SK-N-SH (cell line): ENCODE data around the gene NEK6. TPM values are rescaled to one million over a fixed set of nuclear protein-coding genes. Genes with fewer than 3 reads are reported as not detected.

Source experiments
- CTCF ChIA-PET: fragments of 300-600, 350-600 bp; formaldehyde crosslinking; extraction: SDS; loops from one replicate; lab custom pipeline; 2021; lab: Yijun Ruan, JAX
- POLR2A ChIA-PET: fragments of 350-600 bp; sonication (Branson Sonifier 250); formaldehyde crosslinking; extraction: SDS; loops from one replicate; lab custom pipeline; 2020; ENCODE audit warnings: antibody characterized with exemption, inconsistent platforms; lab: Yijun Ruan, JAX
- DNase-seq: peaks from one replicate; pipeline ENCODE4 v3.0.0; 2012
- H2AFZ ChIP-seq: fragments of 200-600 bp; sonication (generic); 2 replicates; pipeline ENCODE4 v1.8.1; 2016; ENCODE audit warnings: antibody characterized with exemption, mild to moderate bottlenecking, low read depth
- H3F3A ChIP-seq: fragments of 200-600 bp; sonication (generic); replicated peaks from 2 replicates; pipeline ENCODE3; 2016; ENCODE audit warnings: antibody characterized with exemption, mild to moderate bottlenecking; ENCODE audit not compliant: insufficient read depth
- H3K27ac ChIP-seq, 2 experiments: fragments of 200-500 bp in 1 of 2; fragments of 200-600 bp in 1 of 2; sonication (Bioruptor generic) in 1 of 2; sonication (generic), shearing (Covaris generic) in 1 of 2; 2 replicates each; pipeline versions ENCODE4 v1.5.1 to v1.6.1; 2014 to 2016; ENCODE audit warnings: low read depth in 2 of 2, inconsistent platforms in 1 of 2, low read length in 1 of 2, mild to moderate bottlenecking in 1 of 2, mixed read lengths in 1 of 2
- H3K27me3 ChIP-seq: fragments of 200-600 bp; sonication (generic), shearing (Covaris generic); 2 replicates; pipeline ENCODE4 v1.6.1; 2016; ENCODE audit warnings: mixed run types; ENCODE audit not compliant: insufficient read depth
- H3K36me3 ChIP-seq, 2 experiments: fragments of 200-500 bp in 1 of 2; fragments of 200-600 bp in 1 of 2; sonication (Bioruptor generic) in 1 of 2; sonication (generic) in 1 of 2; replicated peaks in 1 of 2; 2 replicates each; pipeline versions ENCODE3 to v1.5.1; 2014 to 2016; ENCODE audit warnings: low read length in 1 of 2, mild to moderate bottlenecking in 1 of 2; ENCODE audit not compliant: insufficient read depth in 2 of 2, control insufficient read depth in 1 of 2
- H3K4me1 ChIP-seq, 2 experiments: fragments of 200-500 bp in 1 of 2; fragments of 200-600 bp in 1 of 2; sonication (Bioruptor generic) in 1 of 2; sonication (generic), shearing (Covaris generic) in 1 of 2; 2 replicates each; pipeline versions ENCODE4 v1.5.1 to v1.6.1; 2014 to 2016; ENCODE audit warnings: low read depth in 1 of 2, low read length in 1 of 2, mixed run types in 1 of 2; ENCODE audit not compliant: insufficient read depth in 2 of 2, control insufficient read depth in 1 of 2
- H3K4me2 ChIP-seq: fragments of 200-600 bp; sonication (generic), shearing (Covaris generic); 2 replicates; pipeline ENCODE4 v1.6.1; 2017; ENCODE audit warnings: mixed run types
- H3K4me3 ChIP-seq, 2 experiments: fragments of 200-500 bp in 1 of 2; fragments of 200-600 bp in 1 of 2; sonication (Bioruptor generic) in 1 of 2; sonication (generic), shearing (Covaris generic) in 1 of 2; 2 replicates each; pipeline versions ENCODE4 v1.5.1 to v1.8.1; 2014 to 2016; ENCODE audit warnings: low read depth in 2 of 2, inconsistent platforms in 1 of 2, low read length in 1 of 2, mild to moderate bottlenecking in 1 of 2, mixed read lengths in 1 of 2, moderate library complexity in 1 of 2
- H3K79me2 ChIP-seq: fragments of 200-600 bp; sonication (generic); 2 replicates; pipeline ENCODE4 v1.8.1; 2017; ENCODE audit warnings: mild to moderate bottlenecking; ENCODE audit not compliant: insufficient read depth
- H3K9ac ChIP-seq: fragments of 200-600 bp; sonication (generic); 2 replicates; pipeline ENCODE4 v1.6.1; 2017; ENCODE audit warnings: mixed run types
- H3K9me2 ChIP-seq: fragments of 200-600 bp; sonication (generic); 2 replicates; pipeline ENCODE4 v1.6.1; 2017; ENCODE audit warnings: mixed run types
- H3K9me3 ChIP-seq: fragments of 200-600 bp; sonication (generic); 2 replicates; pipeline ENCODE4 v1.6.1; 2017; ENCODE audit warnings: mixed run types, mild to moderate bottlenecking, moderate library complexity
- H4K20me1 ChIP-seq: fragments of 200-600 bp; sonication (generic); 2 replicates; pipeline ENCODE4 v1.6.1; 2017; ENCODE audit warnings: mild to moderate bottlenecking, mixed run types; ENCODE audit not compliant: insufficient read depth
- EP300 ChIP-seq, 2 experiments: IDR thresholded peaks; 2 replicates each; pipeline versions ENCODE4 v1.4.0 to v1.6.1; 2012; ENCODE audit warnings: borderline replicate concordance in 1 of 2, low read depth in 1 of 2, low read length in 1 of 2
- EZH2phosphoT487 ChIP-seq: fragments of 200-600 bp; sonication (generic); IDR thresholded peaks from 2 replicates; pipeline ENCODE4 v1.6.1; 2017; ENCODE audit warnings: low read depth, mixed run types, mild to moderate bottlenecking, antibody characterized with exemption, moderate library complexity, borderline replicate concordance
- FOXJ3 ChIP-seq: sonication (generic); formaldehyde crosslinking; IDR thresholded peaks from 2 replicates; pipeline ENCODE4 v1.5.1; 2020; ENCODE audit warnings: mild to moderate bottlenecking, missing genetic modification reagents
- GABPA ChIP-seq: IDR thresholded peaks from 2 replicates; pipeline ENCODE4 v1.4.0; 2012; ENCODE audit warnings: low read depth, mild to moderate bottlenecking
- GATA2 ChIP-seq: sonication (generic); formaldehyde crosslinking; IDR thresholded peaks from 2 replicates; pipeline ENCODE4 v1.5.0; 2020; ENCODE audit warnings: mild to moderate bottlenecking, missing genetic modification reagents
- POLR2AphosphoS5 ChIP-seq: IDR thresholded peaks from 2 replicates; pipeline ENCODE4 v1.6.1; 2012; ENCODE audit warnings: low read depth, low read length
- RAD21 ChIP-seq: IDR thresholded peaks from 2 replicates; pipeline ENCODE4 v1.6.1; 2012; ENCODE audit warnings: mild to moderate bottlenecking, low read length
- RCOR1 ChIP-seq: fragments of 150-350 bp; IDR thresholded peaks from 2 replicates; pipeline ENCODE4 v1.6.1; 2017; ENCODE audit warnings: antibody characterized with exemption, low read length
- RXRA ChIP-seq: IDR thresholded peaks from 2 replicates; pipeline ENCODE4 v1.4.0; 2012; ENCODE audit warnings: low read depth, mild to moderate bottlenecking, borderline replicate concordance
- SIN3A ChIP-seq: IDR thresholded peaks from 2 replicates; pipeline ENCODE4 v1.6.1; 2012; ENCODE audit warnings: low read depth, mild to moderate bottlenecking, low read length, moderate library complexity, borderline replicate concordance
- TAF1 ChIP-seq: IDR thresholded peaks from 2 replicates; pipeline ENCODE4 v1.6.1; 2012; ENCODE audit warnings: low read depth, mild to moderate bottlenecking, low read length, moderate library complexity, borderline replicate concordance
- TCF12 ChIP-seq: IDR thresholded peaks from 2 replicates; pipeline ENCODE4 v1.4.0; 2012
- TEAD4 ChIP-seq: IDR thresholded peaks from 2 replicates; pipeline ENCODE4 v1.4.0; 2012; ENCODE audit warnings: mild to moderate bottlenecking, borderline replicate concordance; ENCODE audit not compliant: insufficient read depth
- WGBS: methylation state at CpG from one replicate; pipeline ENCODE4 v1.1.6; 2017; ENCODE audit warnings: low lambda C conversion rate; 5-methylcytosine and 5-hydroxymethylcytosine counted together
- polyA plus RNA-seq, 3 experiments: library from polyadenylated mRNA; depleted of rRNA; stranded (reverse); fragments of >200 nt; gene quantifications; 2 replicates each; pipeline ENCODE4 v1.2.3, GENCODE V29; 2012
- TF ChIP-seq, protein P1 (sequence below): IDR thresholded peaks from 2 replicates; pipeline ENCODE4 v1.4.0; 2012; ENCODE audit warnings: low read depth, borderline replicate concordance
- TF ChIP-seq, protein P2 (sequence below): fragments of 150-350 bp; IDR thresholded peaks from 2 replicates; pipeline ENCODE4 v1.6.1; 2017; ENCODE audit warnings: antibody characterized with exemption, low read length, low read depth, borderline replicate concordance
- TF ChIP-seq, protein P3 (sequence below): fragments of 200-600 bp; sonication (generic); IDR thresholded peaks from 2 replicates; pipeline ENCODE4 v1.6.1; 2017; ENCODE audit warnings: antibody characterized with exemption, mild to moderate bottlenecking, moderate library complexity

Gene NEK6
- polyA plus RNA-seq, 1 of the 3 experiments (the other 2 are of a cell fraction) = 89.8 TPM

DNA sequence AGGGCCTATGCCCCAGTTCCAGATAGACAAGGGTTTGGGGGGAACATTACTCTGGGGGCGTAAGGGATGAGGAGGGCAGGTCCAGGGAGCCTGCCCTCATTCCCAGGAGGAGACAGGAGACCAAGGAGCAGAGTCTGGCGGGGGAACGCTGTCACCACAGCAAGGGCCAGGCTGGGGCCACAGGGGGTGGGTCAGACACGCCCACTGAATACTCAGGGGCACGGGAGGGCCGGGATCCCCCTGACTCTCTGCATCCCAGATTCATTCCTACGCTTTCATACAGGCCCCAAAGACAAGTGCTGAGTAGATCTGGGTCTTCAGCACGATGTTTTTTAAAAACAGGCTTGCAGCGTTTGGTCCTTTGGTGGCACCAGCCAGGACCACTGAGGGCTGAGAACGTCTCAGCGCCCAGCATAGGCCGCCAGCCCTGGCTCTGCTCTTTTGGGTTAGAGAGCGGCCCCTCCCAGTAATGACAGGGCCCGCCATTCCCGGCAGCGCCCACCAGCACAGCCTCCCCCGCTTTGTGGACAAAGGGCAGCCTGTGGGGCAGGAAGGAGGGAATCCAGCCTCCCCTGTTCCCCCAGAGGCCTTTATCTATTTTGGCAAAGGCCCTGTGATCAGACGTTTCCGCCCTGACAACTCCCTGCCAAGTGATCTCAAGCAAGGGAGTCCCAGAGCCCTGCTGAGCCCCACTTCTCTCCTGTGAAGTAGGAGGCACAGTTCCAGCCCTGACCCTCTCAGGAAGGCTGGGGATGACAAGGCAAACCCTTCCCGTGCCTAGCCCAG lies 24.9 kb downstream of the NEK6 start:
- no peaks in the 10 kb centered on the region for H3K27me3 ChIP-seq
- CTCF ChIA-PET = no interaction called here
- H3K36me3 ChIP-seq = peaks cover 3 to 6% of the 10 kb centered on the region in 2 experiments
- no peak overlapping the region for H2AFZ ChIP-seq
- no peak for TF ChIP-seq GATA2 (CRISPR knock-in tag)
- TF ChIP-seq RAD21 = no peak
- DNase-seq = no peak
- no peak overlapping the region for H3K4me3 ChIP-seq
- H3K79me2 ChIP-seq = peaks cover 100% of the 10 kb centered on the region
- H3K9me3 ChIP-seq = no peaks in the 10 kb centered on the region
- WGBS = 90% methylated on average over 15 of the region's 20 CpGs
- H3K9me2 ChIP-seq = no peaks in the 10 kb centered on the region
- no peak overlapping the region for H3K4me2 ChIP-seq
- H3F3A ChIP-seq = peaks cover 6% of the 10 kb centered on the region
- peaks cover 9 to 17% of the 10 kb centered on the region in 2 experiments; a peak in 2 of 4 replicates for H3K4me1 ChIP-seq
- H4K20me1 ChIP-seq = peaks cover 99% of the 10 kb centered on the region
- no peak overlapping the region for H3K9ac ChIP-seq
- H3K27ac ChIP-seq = no peak overlapping the region
- POLR2A ChIA-PET = no interaction called here

DNA sequence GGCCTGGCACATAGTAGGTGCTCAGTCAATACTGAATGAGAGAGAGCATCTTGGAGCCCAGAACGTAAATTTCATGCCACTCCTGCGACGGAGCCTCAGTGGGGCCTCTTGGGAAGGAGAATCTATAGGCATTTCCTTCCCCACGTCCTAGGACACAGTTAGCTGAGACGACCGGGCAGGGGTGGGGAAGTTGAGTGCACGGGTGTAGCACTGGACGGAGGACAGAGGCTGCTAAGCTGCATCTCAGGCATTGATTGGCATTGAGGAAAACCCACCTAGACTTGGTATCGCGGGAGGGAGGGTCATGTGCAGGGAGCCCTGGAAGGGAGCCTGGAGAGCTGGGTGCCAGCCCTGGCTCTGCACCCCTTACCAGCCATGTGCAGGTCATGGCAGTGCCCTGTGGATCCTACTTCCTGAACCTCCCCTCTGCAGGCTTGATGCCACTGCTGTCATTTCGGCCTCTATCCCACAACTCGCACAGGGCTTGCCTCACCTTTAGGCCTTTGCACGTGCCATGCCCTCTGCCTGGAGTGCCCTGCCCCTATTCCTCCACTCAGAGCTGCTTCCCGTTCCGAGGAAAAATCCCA lies 25.6 kb downstream of the NEK6 start:
- no peaks in the 10 kb centered on the region for H3K9me3 ChIP-seq
- WGBS = 98% methylated on average over 13 of the region's 15 CpGs
- no peak overlapping the region for H3K4me2 ChIP-seq
- TF ChIP-seq EP300 (IDR thresholded peaks at IDR 0.05; ENCODE audit: borderline replicate concordance in 1 of 2, low read depth in 1 of 2, low read length in 1 of 2) = no peak
- TF ChIP-seq, protein P1, sequence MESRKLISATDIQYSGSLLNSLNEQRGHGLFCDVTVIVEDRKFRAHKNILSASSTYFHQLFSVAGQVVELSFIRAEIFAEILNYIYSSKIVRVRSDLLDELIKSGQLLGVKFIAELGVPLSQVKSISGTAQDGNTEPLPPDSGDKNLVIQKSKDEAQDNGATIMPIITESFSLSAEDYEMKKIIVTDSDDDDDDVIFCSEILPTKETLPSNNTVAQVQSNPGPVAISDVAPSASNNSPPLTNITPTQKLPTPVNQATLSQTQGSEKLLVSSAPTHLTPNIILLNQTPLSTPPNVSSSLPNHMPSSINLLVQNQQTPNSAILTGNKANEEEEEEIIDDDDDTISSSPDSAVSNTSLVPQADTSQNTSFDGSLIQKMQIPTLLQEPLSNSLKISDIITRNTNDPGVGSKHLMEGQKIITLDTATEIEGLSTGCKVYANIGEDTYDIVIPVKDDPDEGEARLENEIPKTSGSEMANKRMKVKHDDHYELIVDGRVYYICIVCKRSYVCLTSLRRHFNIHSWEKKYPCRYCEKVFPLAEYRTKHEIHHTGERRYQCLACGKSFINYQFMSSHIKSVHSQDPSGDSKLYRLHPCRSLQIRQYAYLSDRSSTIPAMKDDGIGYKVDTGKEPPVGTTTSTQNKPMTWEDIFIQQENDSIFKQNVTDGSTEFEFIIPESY = no peak
- no peak for TF ChIP-seq SIN3A
- TF ChIP-seq GABPA = no peak
- TF ChIP-seq RXRA = no peak
- TF ChIP-seq, protein P2, sequence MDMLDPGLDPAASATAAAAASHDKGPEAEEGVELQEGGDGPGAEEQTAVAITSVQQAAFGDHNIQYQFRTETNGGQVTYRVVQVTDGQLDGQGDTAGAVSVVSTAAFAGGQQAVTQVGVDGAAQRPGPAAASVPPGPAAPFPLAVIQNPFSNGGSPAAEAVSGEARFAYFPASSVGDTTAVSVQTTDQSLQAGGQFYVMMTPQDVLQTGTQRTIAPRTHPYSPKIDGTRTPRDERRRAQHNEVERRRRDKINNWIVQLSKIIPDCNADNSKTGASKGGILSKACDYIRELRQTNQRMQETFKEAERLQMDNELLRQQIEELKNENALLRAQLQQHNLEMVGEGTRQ = no peak
- no peak for TF ChIP-seq FOXJ3 (CRISPR knock-in tag)
- TF ChIP-seq TCF12 = no peak
- no peak for TF ChIP-seq RCOR1
- no peak for TF ChIP-seq TEAD4
- no peak for TF ChIP-seq EZH2phosphoT487
- no peak for TF ChIP-seq POLR2AphosphoS5
- no peak for TF ChIP-seq TAF1
- TF ChIP-seq, protein P3, sequence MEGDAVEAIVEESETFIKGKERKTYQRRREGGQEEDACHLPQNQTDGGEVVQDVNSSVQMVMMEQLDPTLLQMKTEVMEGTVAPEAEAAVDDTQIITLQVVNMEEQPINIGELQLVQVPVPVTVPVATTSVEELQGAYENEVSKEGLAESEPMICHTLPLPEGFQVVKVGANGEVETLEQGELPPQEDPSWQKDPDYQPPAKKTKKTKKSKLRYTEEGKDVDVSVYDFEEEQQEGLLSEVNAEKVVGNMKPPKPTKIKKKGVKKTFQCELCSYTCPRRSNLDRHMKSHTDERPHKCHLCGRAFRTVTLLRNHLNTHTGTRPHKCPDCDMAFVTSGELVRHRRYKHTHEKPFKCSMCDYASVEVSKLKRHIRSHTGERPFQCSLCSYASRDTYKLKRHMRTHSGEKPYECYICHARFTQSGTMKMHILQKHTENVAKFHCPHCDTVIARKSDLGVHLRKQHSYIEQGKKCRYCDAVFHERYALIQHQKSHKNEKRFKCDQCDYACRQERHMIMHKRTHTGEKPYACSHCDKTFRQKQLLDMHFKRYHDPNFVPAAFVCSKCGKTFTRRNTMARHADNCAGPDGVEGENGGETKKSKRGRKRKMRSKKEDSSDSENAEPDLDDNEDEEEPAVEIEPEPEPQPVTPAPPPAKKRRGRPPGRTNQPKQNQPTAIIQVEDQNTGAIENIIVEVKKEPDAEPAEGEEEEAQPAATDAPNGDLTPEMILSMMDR = no peak
- no peak for TF ChIP-seq RAD21
- CTCF ChIA-PET = no interaction called here
- no peak overlapping the region for H2AFZ ChIP-seq
- H3K4me3 ChIP-seq = no peak overlapping the region
- no peak overlapping the region for H3K27ac ChIP-seq
- no peak overlapping the region for H3K9ac ChIP-seq
- H3K27me3 ChIP-seq = no peaks in the 10 kb centered on the region
- POLR2A ChIA-PET = no interaction called here
- H3K36me3 ChIP-seq = peaks cover 3% of the 10 kb centered on the region in 2 experiments
- H3K4me1 ChIP-seq = peaks cover 9 to 17% of the 10 kb centered on the region in 2 experiments; a peak in 2 of 4 replicates
- no peak for DNase-seq
- peaks cover 100% of the 10 kb centered on the region for H3K79me2 ChIP-seq
- peaks cover 6% of the 10 kb centered on the region for H3F3A ChIP-seq
- H4K20me1 ChIP-seq = peaks cover 99% of the 10 kb centered on the region
- H3K9me2 ChIP-seq = no peaks in the 10 kb centered on the region
